NCI-H82 treated with DMSO at 0.1 percent for 48 hours (cell line): ENCODE results near the gene PALS2.

ENCODE experiments used
- DNase-seq: peaks from one replicate; lab custom pipeline; 2025; ENCODE audit not compliant: unreplicated experiment; lab: John Stamatoyannopoulos, UW

Gene PALS2

GRCh38 chr7:24587853-24588252 is 14.6 kb downstream of the PALS2 start:
- DNase-seq, result no peak

- DNase-seq, result no peak
Measured at GRCh38 chr7:24591152-24591551, 17.9 kb downstream of the PALS2 start.

GRCh38 chr7:24595671-24596418 is 22.6 kb downstream of the PALS2 start:
- no peak for DNase-seq

- DNase-seq, result no peak
Measured at GRCh38 chr7:24597014-24597413, 23.8 kb downstream of the PALS2 start.

GRCh38 chr7:24601600-24601999 is 28.3 kb downstream of the PALS2 start:
- DNase-seq, result no peak

- DNase-seq, result no peak
Measured at GRCh38 chr7:24602860-24603456, 29.7 kb downstream of the PALS2 start.

GRCh38 chr7:24604630-24605029 is 31.4 kb downstream of the PALS2 start:
- DNase-seq, result no peak

- no peak for DNase-seq
Measured at GRCh38 chr7:24608504-24608903, 35.3 kb downstream of the PALS2 start.

- DNase-seq, result no peak
Measured at GRCh38 chr7:24609059-24609458, 35.8 kb downstream of the PALS2 start.

GRCh38 chr7:24609570-24609969 is 36.3 kb downstream of the PALS2 start:
- no peak for DNase-seq

GRCh38 chr7:24611130-24611529 is 37.9 kb downstream of the PALS2 start:
- DNase-seq, result no peak

GRCh38 chr7:24617957-24618616 is 44.8 kb downstream of the PALS2 start:
- DNase-seq, result no peak

GRCh38 chr7:24619978-24620377 is 46.7 kb downstream of the PALS2 start:
- DNase-seq, result no peak

- no peak for DNase-seq
Measured at GRCh38 chr7:24622646-24623182, 49.5 kb downstream of the PALS2 start.
